Common myeloid progenitor, CD34-positive (primary cell): ENCODE data around the gene AKAP13.
A peak's percentile ranks its signal among the peaks of the same experiment; 100 is the strongest.

Experiments
- CTCF ChIA-PET: fragments of 350-600 bp; sonication (Branson Sonifier 250); formaldehyde crosslinking; loops from one replicate; lab custom pipeline; 2021; ENCODE audit warnings: antibody characterized with exemption; lab: Charles Lee
- POLR2A ChIA-PET: fragments of 350-600 bp; sonication (Branson Sonifier 250); formaldehyde crosslinking; loops from one replicate; lab custom pipeline; 2021; ENCODE audit warnings: antibody characterized with exemption; lab: Charles Lee
- DNase-seq, 3 donors: peaks; one replicate each; pipeline versions ENCODE4 v3.0.0 to v3.0.0-alpha.2; 2013
- H3K27ac ChIP-seq, 2 experiments: 1 replicate in 1 of 2; 2 replicates in 1 of 2; pipeline ENCODE4 v1.7.0; 2013; ENCODE audit warnings: inconsistent platforms in 2 of 2, low read length in 2 of 2, mild to moderate bottlenecking in 2 of 2, low read depth in 1 of 2, moderate library complexity in 1 of 2; ENCODE audit not compliant: severe bottlenecking in 2 of 2, insufficient read depth in 1 of 2, poor library complexity in 1 of 2
- H3K27me3 ChIP-seq, 5 experiments: replicated peaks in 2 of 5; 1 replicate in 3 of 5; 2 replicates in 2 of 5; pipeline versions ENCODE4 v1.6.1 to v1.7.0; 2013; ENCODE audit warnings: low read length in 4 of 5, mild to moderate bottlenecking in 2 of 5, moderate library complexity in 2 of 5, inconsistent platforms in 1 of 5; ENCODE audit not compliant: insufficient read depth in 5 of 5, control insufficient read depth in 4 of 5
- H3K36me3 ChIP-seq, 4 experiments: 1 replicate in 2 of 4; 2 replicates in 2 of 4; pipeline versions ENCODE4 v1.6.1 to v1.7.0; 2013; ENCODE audit warnings: low read length in 3 of 4, control low read depth in 1 of 4, mild to moderate bottlenecking in 1 of 4; ENCODE audit not compliant: control insufficient read depth in 4 of 4, insufficient read depth in 4 of 4
- H3K4me1 ChIP-seq, 4 experiments: 1 replicate in 3 of 4; 2 replicates in 1 of 4; pipeline versions ENCODE4 v1.6.1 to v1.7.1; 2013; ENCODE audit warnings: low read length in 3 of 4, mild to moderate bottlenecking in 3 of 4, control low read depth in 1 of 4, inconsistent platforms in 1 of 4, moderate library complexity in 1 of 4; ENCODE audit not compliant: control insufficient read depth in 4 of 4, insufficient read depth in 4 of 4; ENCODE audit errors: control extremely low read depth in 1 of 4
- H3K4me3 ChIP-seq, 7 experiments: 1 replicate in 4 of 7; 2 replicates in 3 of 7; pipeline versions ENCODE4 v1.5.1 to v1.7.0; 2013; ENCODE audit warnings: mild to moderate bottlenecking in 7 of 7, low read length in 6 of 7, moderate library complexity in 6 of 7, inconsistent platforms in 2 of 7, low read depth in 2 of 7, control low read depth in 1 of 7; ENCODE audit not compliant: insufficient read depth in 4 of 7, control insufficient read depth in 1 of 7; ENCODE audit errors: extremely low read depth in 1 of 7
- H3K9me3 ChIP-seq, 5 experiments: 1 replicate in 4 of 5; 2 replicates in 1 of 5; pipeline versions ENCODE4 v1.6.1 to v1.7.1; 2013; ENCODE audit warnings: low read length in 4 of 5, mild to moderate bottlenecking in 2 of 5, inconsistent platforms in 1 of 5, low read depth in 1 of 5, moderate library complexity in 1 of 5; ENCODE audit not compliant: control insufficient read depth in 4 of 5, insufficient read depth in 2 of 5; ENCODE audit errors: control extremely low read depth in 1 of 5
- WGBS: methylation state at CpG from one replicate; pipeline ENCODE4 v1.1.5; 2013; ENCODE audit not compliant: insufficient coverage; 5-methylcytosine and 5-hydroxymethylcytosine counted together

AKAP13 gene

DNA sequence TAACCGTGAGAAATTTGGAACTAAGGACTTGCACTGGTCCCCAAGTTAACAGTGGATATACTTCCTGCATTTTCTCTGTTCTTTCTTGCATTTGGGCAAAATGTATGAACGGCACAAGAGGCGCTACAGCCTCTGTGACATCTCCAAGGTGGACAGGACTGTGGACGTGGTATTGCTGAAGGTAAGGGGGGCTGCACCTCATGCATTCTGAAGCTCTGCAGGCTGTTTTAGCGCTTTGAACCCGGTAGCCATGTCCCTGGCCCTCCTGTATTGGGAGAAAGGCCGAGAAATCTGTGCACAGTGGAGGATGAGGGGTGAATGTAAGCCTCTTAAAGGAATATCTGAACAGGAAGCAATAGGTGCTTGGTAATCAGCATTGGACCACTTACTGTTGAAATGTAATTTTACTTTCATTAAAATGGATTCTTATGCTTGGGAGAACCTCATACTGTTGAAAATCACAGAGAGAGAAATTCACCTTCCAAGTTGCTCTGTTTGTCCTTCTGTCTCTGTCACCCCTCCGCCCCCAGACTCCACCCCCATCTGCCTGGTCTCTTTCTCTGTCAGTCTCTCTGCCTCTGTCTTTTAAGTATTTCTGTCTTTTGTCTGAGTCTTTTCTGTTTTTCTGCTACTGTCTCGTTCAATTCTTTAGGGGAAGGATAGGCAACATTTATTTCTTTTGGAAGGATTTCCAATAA is 239.7 kb downstream of the AKAP13 start:
- no peaks in the 10 kb centered on the region for H3K36me3 ChIP-seq
- ChIA-PET POLR2A (no interaction called here), CTCF (interaction anchor here (1.5 kb wide), 1 partner anchor 40 kb away, joined by 3 read pairs; no protein-coding TSS in a partner anchor)
- peaks cover 47 to 98% (median 82%) of the 10 kb centered on the region in 4 experiments for H3K4me1 ChIP-seq
- peak overlapping the region in 4 of 7 experiments; percentile 61 to 84 (median 72) for H3K4me3 ChIP-seq
- H3K27ac ChIP-seq, result peak overlapping the region; percentile 30 to 80
- no peak for DNase-seq
- H3K27me3 ChIP-seq, result no peaks in the 10 kb centered on the region
- no peaks in the 10 kb centered on the region for H3K9me3 ChIP-seq
- WGBS, result 88% methylated on average over 8 of the region's 9 CpGs

GRCh38 chr15:85620690-85621049 is 240.3 kb downstream of the AKAP13 start:
- no peak for DNase-seq
- peak overlapping the region in 4 of 7 experiments; percentile 61 to 84 (median 72) for H3K4me3 ChIP-seq
- H3K9me3 ChIP-seq, result no peaks in the 10 kb centered on the region
- H3K27ac ChIP-seq, result peak overlapping the region; percentile 30 to 80
- WGBS, result 20% methylated on average over 1 of the region's 3 CpGs
- ChIA-PET POLR2A (interaction anchor here (0.6 kb wide), 1 partner anchor 25 kb away, joined by 3 read pairs; no protein-coding TSS in a partner anchor), CTCF (interaction anchor here (1.5 kb wide), 1 partner anchor 39 kb away, joined by 3 read pairs; no protein-coding TSS in a partner anchor)
- H3K27me3 ChIP-seq, result no peaks in the 10 kb centered on the region
- H3K4me1 ChIP-seq, result peaks cover 53 to 99% (median 85%) of the 10 kb centered on the region in 4 experiments
- no peaks in the 10 kb centered on the region for H3K36me3 ChIP-seq

GRCh38 chr15:85621094-85621493 is 240.7 kb downstream of the AKAP13 start:
- H3K27me3 ChIP-seq, result no peaks in the 10 kb centered on the region
- no peaks in the 10 kb centered on the region for H3K9me3 ChIP-seq
- H3K36me3 ChIP-seq, result no peaks in the 10 kb centered on the region
- H3K4me3 ChIP-seq, result peak overlapping the region in 4 of 7 experiments; percentile 61 to 84 (median 72)
- DNase-seq, result no peak
- ChIA-PET POLR2A (interaction anchor here (0.6 kb wide), 1 partner anchor 24 kb away, joined by 3 read pairs; no protein-coding TSS in a partner anchor), CTCF (interaction anchor here (1.5 kb wide), 1 partner anchor 39 kb away, joined by 3 read pairs; no protein-coding TSS in a partner anchor)
- H3K27ac ChIP-seq, result peak overlapping the region in 1 of 2 experiments; percentile 80
- H3K4me1 ChIP-seq, result peaks cover 55 to 99% (median 86%) of the 10 kb centered on the region in 4 experiments
- WGBS, result 100% methylated on average over 2 of the region's 4 CpGs

- DNase-seq, result no peak
- no peaks in the 10 kb centered on the region for H3K27me3 ChIP-seq
- ChIA-PET CTCF (interaction anchor here (1.4 to 2.7 kb wide), 2 partner anchors 15 to 31 kb away, joined by 3 to 8 read pairs; no protein-coding TSS in a partner anchor), POLR2A (no interaction called here)
- H3K4me3 ChIP-seq, result peak overlapping the region in 4 of 7 experiments; percentile 46 to 84 (median 72)
- H3K4me1 ChIP-seq, result peaks cover 60 to 99% (median 88%) of the 10 kb centered on the region in 4 experiments
- H3K27ac ChIP-seq, result peak overlapping the region in 1 of 2 experiments; percentile 80
- H3K9me3 ChIP-seq, result no peaks in the 10 kb centered on the region
- WGBS, result 87% methylated on average over 5 of the region's 6 CpGs
- H3K36me3 ChIP-seq, result peaks cover 0 to 2% (median under 1%) of the 10 kb centered on the region in 4 experiments
Observed at GRCh38 chr15:85622221-85622831, 241.9 kb downstream of the AKAP13 start.

DNA sequence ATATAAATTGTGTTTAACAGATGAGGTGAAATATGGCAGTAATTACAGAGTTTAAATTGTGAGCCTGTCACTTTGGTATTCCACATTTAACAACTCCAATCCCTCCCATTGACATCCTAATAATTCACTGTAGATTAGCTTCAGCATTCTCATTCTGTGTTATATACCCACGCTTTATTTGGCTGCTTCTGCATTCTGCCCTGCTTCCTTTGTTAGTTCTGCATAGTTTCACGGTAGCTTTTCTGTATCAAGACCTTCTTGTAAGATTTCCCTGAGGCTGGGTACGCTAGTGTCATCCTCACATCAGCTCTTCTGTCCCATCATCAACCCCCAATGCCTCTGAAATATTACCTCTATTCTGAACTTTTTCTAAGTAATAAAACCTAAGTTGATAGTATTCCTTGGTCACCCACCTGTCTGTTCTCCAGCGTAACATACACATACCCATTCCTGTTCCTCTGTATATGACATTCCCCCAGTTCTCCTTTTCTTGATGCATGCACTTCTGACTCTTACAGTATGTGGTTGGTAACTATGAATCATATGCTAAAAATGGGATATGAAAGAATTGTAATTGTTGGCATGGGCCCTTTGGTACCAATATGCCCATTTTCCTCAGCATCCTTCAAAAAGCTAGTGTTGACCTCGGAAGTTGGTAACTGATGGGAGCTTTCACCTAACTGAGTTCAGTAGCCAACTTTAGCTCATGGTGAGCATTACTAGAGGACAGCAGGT is 243.1 kb downstream of the AKAP13 start:
- peaks cover 0 to 9% (median 1%) of the 10 kb centered on the region in 4 experiments for H3K36me3 ChIP-seq
- peak overlapping the region in 4 of 7 experiments; percentile 21 to 80 (median 57) for H3K4me3 ChIP-seq
- POLR2A ChIA-PET, result no interaction called here
- no peaks in the 10 kb centered on the region for H3K27me3 ChIP-seq
- H3K4me1 ChIP-seq, result peaks cover 59 to 100% (median 82%) of the 10 kb centered on the region in 4 experiments
- 24% methylated on average over 4 of the region's 5 CpGs for WGBS
- DNase-seq, result peak; percentile 39 to 85 (median 75)
- CTCF ChIA-PET, result interaction anchor here (0.9 to 2.7 kb wide), 9 partner anchors 8 to 71 kb away, joined by 3 to 8 read pairs (median 4); no protein-coding TSS in a partner anchor
- H3K27ac ChIP-seq, result peak overlapping the region in 1 of 2 experiments; percentile 80
- no peaks in the 10 kb centered on the region for H3K9me3 ChIP-seq

GRCh38 chr15:85624291-85624801 is 243.9 kb downstream of the AKAP13 start:
- CTCF ChIA-PET, result interaction anchor here (0.9 to 2.7 kb wide), 14 partner anchors 9 to 116 kb away, joined by 3 to 8 read pairs (median 4); no protein-coding TSS in a partner anchor
- Histone ChIP-seq H3K4me1 (peaks cover 57 to 100% (median 83%) of the 10 kb centered on the region in 4 experiments), H3K27me3 (no peaks in the 10 kb centered on the region), H3K27ac (peak overlapping the region; percentile 77 to 80), H3K9me3 (no peaks in the 10 kb centered on the region), H3K36me3 (peaks cover 0 to 9% (median 1%) of the 10 kb centered on the region in 4 experiments), H3K4me3 (peak overlapping the region in 6 of 7 experiments; percentile 10 to 80 (median 34))
- POLR2A ChIA-PET, result interaction anchor here (0.6 to 0.7 kb wide), 2 partner anchors 41 to 145 kb away, joined by 3 read pairs; no protein-coding TSS in a partner anchor
- peak; percentile 69 to 88 (median 83) for DNase-seq
- 0% methylated on average over 3 of the region's 7 CpGs for WGBS
